Nephron (organoid): ENCODE results near the gene C15orf39.

Experiments used
- H3K27ac Mint-ChIP-seq, 3 experiments: 2 replicates each; pipeline ENCODE4 v1.8.0; 2020; ENCODE audit warnings: mixed read lengths in 3 of 3, mild to moderate bottlenecking in 2 of 3, moderate library complexity in 1 of 3
- H3K27me3 Mint-ChIP-seq: 2 replicates; pipeline ENCODE4 v1.8.0; 2021; ENCODE audit warnings: low read depth, mild to moderate bottlenecking, moderate library complexity, mixed read lengths
- H3K36me3 Mint-ChIP-seq: 2 replicates; pipeline ENCODE4 v1.8.0; 2020; ENCODE audit warnings: low read depth, mixed read lengths
- H3K4me1 Mint-ChIP-seq: 2 replicates; pipeline ENCODE4 v1.8.0; 2020; ENCODE audit warnings: mixed read lengths
- H3K4me3 Mint-ChIP-seq, 3 experiments: 2 replicates each; pipeline ENCODE4 v1.8.0; 2020; ENCODE audit warnings: mild to moderate bottlenecking in 3 of 3, mixed read lengths in 3 of 3, moderate library complexity in 2 of 3
- H3K9me3 Mint-ChIP-seq: 2 replicates; pipeline ENCODE4 v1.8.0; 2020; ENCODE audit warnings: mixed read lengths
- CTCF ChIP-seq, 3 experiments: fragments of 200-600 bp; sonication (generic); IDR thresholded peaks; one replicate each; pipeline ENCODE4 v1.5.0; 2021; ENCODE audit warnings: antibody characterized with exemption in 3 of 3; ENCODE audit not compliant: unreplicated experiment in 3 of 3

The C15orf39 gene

GRCh38 chr15:75177360-75178071, 24.2 kb upstream of the C15orf39 start:
- no peak for TF ChIP-seq CTCF (IDR thresholded peaks at IDR 0.05; ENCODE audit: unreplicated experiment in 3 of 3)
- Mint-ChIP-seq H3K4me3 (peak overlapping the region; percentile 68 to 78 (median 72)), H3K27me3 (peaks cover 23% of the 10 kb centered on the region), H3K4me1 (peaks cover 55% of the 10 kb centered on the region), H3K27ac (peak overlapping the region in 1 of 3 experiments; percentile 27), H3K36me3 (no peaks in the 10 kb centered on the region), H3K9me3 (no peaks in the 10 kb centered on the region)

- peak overlapping the region; percentile 68 to 78 (median 72) for H3K4me3 Mint-ChIP-seq
- H3K36me3 Mint-ChIP-seq: no peaks in the 10 kb centered on the region
- peaks cover 21% of the 10 kb centered on the region for H3K27me3 Mint-ChIP-seq
- H3K9me3 Mint-ChIP-seq: no peaks in the 10 kb centered on the region
- H3K4me1 Mint-ChIP-seq: peaks cover 54% of the 10 kb centered on the region
- no peak for TF ChIP-seq CTCF (IDR thresholded peaks at IDR 0.05; ENCODE audit: unreplicated experiment in 3 of 3)
- H3K27ac Mint-ChIP-seq: peak overlapping the region in 1 of 3 experiments; percentile 49
Observed at GRCh38 chr15:75178171-75178937, 23.3 kb upstream of the C15orf39 start.

- H3K4me3 Mint-ChIP-seq: peak overlapping the region; percentile 11 to 64 (median 13)
- no peaks in the 10 kb centered on the region for H3K36me3 Mint-ChIP-seq
- no peaks in the 10 kb centered on the region for H3K9me3 Mint-ChIP-seq
- no peak for TF ChIP-seq CTCF (IDR thresholded peaks at IDR 0.05; ENCODE audit: unreplicated experiment in 3 of 3)
- peak overlapping the region in 1 of 3 experiments; percentile 53 for H3K27ac Mint-ChIP-seq
- H3K4me1 Mint-ChIP-seq: peaks cover 54% of the 10 kb centered on the region
- H3K27me3 Mint-ChIP-seq: peaks cover 21% of the 10 kb centered on the region
Observed at GRCh38 chr15:75178938-75179745, 22.5 kb upstream of the C15orf39 start.

- Mint-ChIP-seq H3K36me3 (no peaks in the 10 kb centered on the region), H3K27ac (peak overlapping the region; percentile 7 to 53 (median 29)), H3K9me3 (no peaks in the 10 kb centered on the region), H3K27me3 (peaks cover 21% of the 10 kb centered on the region), H3K4me1 (peaks cover 54% of the 10 kb centered on the region), H3K4me3 (peak overlapping the region; percentile 37 to 66 (median 64))
- TF ChIP-seq CTCF (IDR thresholded peaks at IDR 0.05; ENCODE audit: unreplicated experiment in 3 of 3): no peak
Observed at GRCh38 chr15:75179746-75180140, 21.9 kb upstream of the C15orf39 start.

- peaks cover 15% of the 10 kb centered on the region for H3K27me3 Mint-ChIP-seq
- TF ChIP-seq CTCF (IDR thresholded peaks at IDR 0.05; ENCODE audit: unreplicated experiment in 3 of 3): no peak
- H3K4me1 Mint-ChIP-seq: peaks cover 49% of the 10 kb centered on the region
- no peak overlapping the region for H3K4me3 Mint-ChIP-seq
- H3K36me3 Mint-ChIP-seq: no peaks in the 10 kb centered on the region
- H3K9me3 Mint-ChIP-seq: no peaks in the 10 kb centered on the region
- H3K27ac Mint-ChIP-seq: peak overlapping the region; percentile 31 to 62 (median 45)
Observed at GRCh38 chr15:75181780-75182179, 19.9 kb upstream of the C15orf39 start.
